Right atrium auricular region (tissue), 2 donors: ENCODE data around the gene BEND7. TPM values are rescaled to one million over a fixed set of nuclear protein-coding genes. Genes with fewer than 3 reads are reported as not detected.
"Not testable (repeated sequence)": the region's sequence is repeated elsewhere in the genome, so short reads cannot be mapped to it uniquely, and the experiment has no call there.

ENCODE experiments used
- DNase-seq: peaks from one replicate; pipeline ENCODE4 v3.0.0-alpha.2; 2019; ENCODE audit warnings: low spot score
- H3K27ac ChIP-seq, 2 donors: fragments of 200-600 bp; sonication (generic); 1 replicate in 1 of 2; 2 replicates in 1 of 2; pipeline ENCODE4 v1.5.1; 2016 to 2019
- H3K27me3 ChIP-seq, 2 donors: fragments of 200-600 bp; sonication (generic); one replicate each; pipeline versions ENCODE4 v1.5.1 to v1.6.0; 2017 to 2019
- H3K36me3 ChIP-seq: fragments of 200-600 bp; sonication (generic); one replicate; pipeline ENCODE4 v1.5.1; 2016
- H3K4me1 ChIP-seq, 2 donors: fragments of 200-600 bp; sonication (generic); one replicate each; pipeline versions ENCODE4 v1.5.1 to v1.6.0; 2017 to 2019
- H3K4me3 ChIP-seq, 2 donors: fragments of 200-600 bp; sonication (generic); 1 replicate in 1 of 2; 2 replicates in 1 of 2; pipeline ENCODE4 v1.5.1; 2017 to 2019; ENCODE audit warnings: mild to moderate bottlenecking in 1 of 2, moderate library complexity in 1 of 2
- H3K9me3 ChIP-seq, 2 donors: fragments of 200-600 bp; sonication (generic); one replicate each; pipeline ENCODE4 v1.5.1; 2019
- CTCF ChIP-seq, 2 donors: fragments of 200-600 bp; sonication (generic); IDR thresholded peaks; one replicate each; pipeline ENCODE4 v1.5.1; 2019; ENCODE audit warnings: antibody characterized with exemption in 2 of 2
- total RNA-seq, 2 donors: library from RNA; depleted of rRNA; stranded (reverse); fragments of >200 nt; gene quantifications; one replicate each; pipeline ENCODE4 v1.1.0, GENCODE V29; 2016

BEND7 gene
- total RNA-seq, 2 donors from 2014 or later, result 11.5 to 11.6 TPM

DNA sequence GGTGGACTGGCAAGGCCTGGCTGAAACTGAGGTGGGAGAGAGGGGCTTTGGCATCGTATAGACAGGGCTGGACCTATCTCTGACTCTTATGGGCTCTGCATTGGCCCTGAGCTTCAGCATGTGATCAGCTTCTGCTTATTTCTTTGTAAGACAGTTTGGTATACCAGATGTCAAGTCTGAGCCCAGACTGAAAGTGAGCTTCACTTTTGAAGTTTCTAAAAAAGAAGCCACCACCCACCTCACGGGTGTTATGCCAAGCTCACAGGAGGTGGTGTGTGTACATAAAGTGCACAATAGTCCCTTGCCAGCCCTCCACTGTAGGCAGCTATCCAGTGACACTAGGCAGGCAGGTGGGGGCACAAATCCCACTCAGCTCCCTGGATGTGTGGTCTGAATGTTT, 112.1 kb downstream of the BEND7 start:
- Histone ChIP-seq H3K9me3 (peaks cover 0 to 18% of the 10 kb centered on the region in 2 donors), H3K4me3 (no peak overlapping the region), H3K27me3 (no peaks in the 10 kb centered on the region), H3K4me1 (no peaks in the 10 kb centered on the region), H3K36me3 (no peaks in the 10 kb centered on the region), H3K27ac (no peak overlapping the region)
- no peak for DNase-seq
- no peak for TF ChIP-seq CTCF (IDR thresholded peaks at IDR 0.05)

DNA sequence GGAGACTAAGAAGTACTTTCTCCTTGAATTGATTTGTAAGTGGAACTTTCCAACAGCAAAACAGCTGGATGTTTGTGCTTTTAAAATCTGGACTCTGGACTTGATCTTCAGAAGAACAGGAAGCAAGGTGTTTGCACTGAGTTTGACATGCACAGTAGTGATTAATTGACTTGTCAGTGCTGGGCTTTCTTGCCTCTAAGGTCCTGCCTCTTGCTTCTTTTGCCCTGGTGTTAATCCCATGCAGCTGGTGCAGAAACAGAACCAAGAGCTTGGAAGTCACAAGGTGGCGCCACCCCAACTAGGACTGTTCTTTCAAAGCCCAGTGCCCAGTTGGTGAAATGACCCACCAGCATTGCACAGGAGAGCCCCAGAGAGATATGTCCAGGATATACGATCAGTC, 114.0 kb downstream of the BEND7 start:
- Histone ChIP-seq H3K4me3 (no peak overlapping the region), H3K4me1 (no peaks in the 10 kb centered on the region), H3K36me3 (no peaks in the 10 kb centered on the region), H3K27me3 (no peaks in the 10 kb centered on the region), H3K27ac (no peak overlapping the region), H3K9me3 (peaks cover 0 to 18% of the 10 kb centered on the region in 2 donors)
- DNase-seq, result no peak
- no peak for TF ChIP-seq CTCF (IDR thresholded peaks at IDR 0.05)

- Histone ChIP-seq H3K27ac (no peak overlapping the region), H3K9me3 (peaks cover 0 to 18% of the 10 kb centered on the region in 2 donors), H3K4me3 (no peak overlapping the region), H3K4me1 (no peaks in the 10 kb centered on the region), H3K27me3 (no peaks in the 10 kb centered on the region), H3K36me3 (no peaks in the 10 kb centered on the region)
- no peak for TF ChIP-seq CTCF (IDR thresholded peaks at IDR 0.05)
- no peak for DNase-seq
Observed at GRCh38 chr10:13414137-13414536, 114.7 kb downstream of the BEND7 start.

DNA sequence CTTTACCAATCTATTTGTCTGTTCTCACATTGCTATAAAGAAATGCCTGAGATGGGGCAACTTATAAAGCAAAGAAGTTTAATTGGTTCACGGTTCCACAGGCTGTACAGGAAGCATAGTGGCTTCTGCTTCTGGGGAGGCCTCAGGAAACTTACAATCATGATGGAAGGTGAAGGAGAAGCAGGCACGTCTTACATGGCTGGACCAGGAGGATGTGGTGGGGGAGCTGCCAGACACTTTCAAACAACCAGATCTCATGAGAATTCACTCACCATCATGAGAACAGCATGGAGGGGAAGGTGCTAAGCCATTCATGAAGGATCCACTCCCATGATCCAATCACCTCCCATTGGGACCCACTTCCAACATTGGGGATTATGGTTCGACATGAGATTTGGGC, 115.9 kb downstream of the BEND7 start:
- Histone ChIP-seq H3K36me3 (no peaks in the 10 kb centered on the region), H3K27me3 (no peaks in the 10 kb centered on the region), H3K27ac (no peak overlapping the region), H3K4me1 (no peaks in the 10 kb centered on the region), H3K4me3 (no peak overlapping the region), H3K9me3 (peaks cover 0 to 18% of the 10 kb centered on the region in 2 donors)
- TF ChIP-seq CTCF (IDR thresholded peaks at IDR 0.05), result no peak
- DNase-seq, result no peak

GRCh38 chr10:13404791-13405190, 124.0 kb downstream of the BEND7 start:
- H3K9me3 ChIP-seq, result peaks cover 0 to 6% of the 10 kb centered on the region in 2 donors
- H3K27ac ChIP-seq, result no peak overlapping the region
- no peak for TF ChIP-seq CTCF (IDR thresholded peaks at IDR 0.05)
- no peaks in the 10 kb centered on the region for H3K27me3 ChIP-seq
- no peak overlapping the region for H3K4me3 ChIP-seq
- no peaks in the 10 kb centered on the region for H3K4me1 ChIP-seq
- no peaks in the 10 kb centered on the region for H3K36me3 ChIP-seq
- no peak for DNase-seq

- H3K4me1 ChIP-seq, result no peaks in the 10 kb centered on the region
- H3K4me3 ChIP-seq, result no peak overlapping the region
- H3K27ac ChIP-seq, result no peak overlapping the region
- no peaks in the 10 kb centered on the region for H3K27me3 ChIP-seq
- H3K36me3 ChIP-seq, result no peaks in the 10 kb centered on the region
- peaks cover 0 to 6% of the 10 kb centered on the region in 2 donors for H3K9me3 ChIP-seq
- no peak for DNase-seq
- TF ChIP-seq CTCF (IDR thresholded peaks at IDR 0.05), result no peak
Observed at GRCh38 chr10:13404305-13404759, 124.5 kb downstream of the BEND7 start.

DNA sequence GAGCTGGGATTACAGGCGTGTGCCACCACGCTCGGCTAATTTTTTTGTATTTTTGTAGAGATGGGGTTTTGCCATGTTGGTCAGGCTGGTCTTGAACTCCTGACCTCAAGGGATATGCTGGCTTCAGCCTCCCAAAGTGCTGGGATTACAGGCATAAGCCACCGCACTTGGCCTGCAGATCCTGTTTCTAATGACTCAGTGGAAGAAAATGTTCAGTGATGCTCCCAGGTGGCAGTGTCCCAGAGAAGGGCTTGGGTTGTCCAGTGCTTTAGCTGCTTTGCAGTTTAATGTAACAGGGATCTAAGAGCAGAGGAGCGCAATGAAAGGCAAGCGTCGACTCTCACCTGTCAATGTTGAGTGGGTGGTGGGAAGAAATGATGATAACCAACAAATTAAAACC, 125.4 kb downstream of the BEND7 start:
- H3K9me3 ChIP-seq, H3K27ac ChIP-seq, H3K27me3 ChIP-seq, H3K4me3 ChIP-seq, H3K36me3 ChIP-seq, H3K4me1 ChIP-seq, DNase-seq: not testable (repeated sequence)
